ENCODE measurements around the gene RHEB. TPM values are rescaled to one million over a fixed set of nuclear protein-coding genes. Genes with fewer than 3 reads are reported as not detected.

RHEB gene
- total RNA-seq, result 10 to 100 TPM; 53.4 to 69.7 TPM
- long read RNA-seq, transcript RHEB-201 (8 exons, 2,075 nt), result major isoform, 92 of 101 reads
- long read RNA-seq, partial matches to known transcripts, result 1 of 101 reads
- long read RNA-seq, other reads (novel, unspliced or antisense), result 7 of 101 reads

- peak; percentile 86 for ATAC-seq
- DNase-seq, result peak; percentile 99
- intact Hi-C loops (cut with DNase I, micrococcal nuclease), result loop anchor here in 1 of 2 donors (10.0 kb wide), 1 partner anchor 55 kb away; no protein-coding TSS in a partner anchor
Observed at GRCh38 chr7:151519765-151520418, at the start of gene RHEB. Gene RHEB (minus strand): TSS chr7:151519895. CDS start chr7:151519511, 384 bp downstream.

GRCh38 chr7:151566897-151567320 lies 47.2 kb upstream of the RHEB start:
- intact Hi-C loops (cut with DNase I, micrococcal nuclease), result no loop called here
- ATAC-seq (no peak), DNase-seq (no peak)

GRCh38 chr7:151565541-151565940 lies 45.8 kb upstream of the RHEB start:
- ATAC-seq (no peak), DNase-seq (no peak)
- intact Hi-C loops (cut with DNase I, micrococcal nuclease), result no loop called here

GRCh38 chr7:151560243-151560642 lies 40.5 kb upstream of the RHEB start:
- no peak for ATAC-seq
- intact Hi-C loops (cut with DNase I, micrococcal nuclease), result no loop called here
- no peak for DNase-seq

GRCh38 chr7:151559557-151560183 lies 40.0 kb upstream of the RHEB start:
- intact Hi-C loops (cut with DNase I, micrococcal nuclease), result no loop called here
- DNase-seq, result no peak
- no peak for ATAC-seq

- no peak for ATAC-seq
- intact Hi-C loops (cut with DNase I, micrococcal nuclease), result no loop called here
- no peak for DNase-seq
Observed at GRCh38 chr7:151558575-151558974, 38.9 kb upstream of the RHEB start.

- intact Hi-C loops (cut with DNase I, micrococcal nuclease), result no loop called here
- ATAC-seq (no peak), DNase-seq (no peak)
Observed at GRCh38 chr7:151556592-151556991, 36.9 kb upstream of the RHEB start.

GRCh38 chr7:151553356-151553755 lies 33.7 kb upstream of the RHEB start:
- DNase-seq, result no peak
- intact Hi-C loops (cut with DNase I, micrococcal nuclease), result no loop called here
- ATAC-seq, result peak; percentile 15

- peak; percentile 71 for ATAC-seq
- DNase-seq, result peak; percentile 11 to 37
- intact Hi-C loops (cut with DNase I, micrococcal nuclease), result no loop called here
Observed at GRCh38 chr7:151552352-151553028, 32.8 kb upstream of the RHEB start.

GRCh38 chr7:151551820-151552219 lies 32.1 kb upstream of the RHEB start:
- intact Hi-C loops (cut with DNase I, micrococcal nuclease), result no loop called here
- DNase-seq (no peak), ATAC-seq (no peak)

- ATAC-seq (no peak), DNase-seq (peak in 1 of 2 donors; percentile 15)
- intact Hi-C loops (cut with DNase I, micrococcal nuclease), result no loop called here
Observed at GRCh38 chr7:151550656-151551286, 31.1 kb upstream of the RHEB start.

GRCh38 chr7:151549644-151550043 lies 29.9 kb upstream of the RHEB start:
- no peak for ATAC-seq
- intact Hi-C loops (cut with DNase I, micrococcal nuclease), result no loop called here
- no peak for DNase-seq

- ATAC-seq, result no peak
- intact Hi-C loops (cut with DNase I, micrococcal nuclease), result no loop called here
- DNase-seq, result no peak
Observed at GRCh38 chr7:151549083-151549482, 29.4 kb upstream of the RHEB start.

GRCh38 chr7:151544183-151544582 lies 24.5 kb upstream of the RHEB start:
- no peak for ATAC-seq
- DNase-seq, result no peak
- intact Hi-C loops (cut with DNase I, micrococcal nuclease), result no loop called here

- no peak for DNase-seq
- ATAC-seq, result no peak
- intact Hi-C loops (cut with DNase I, micrococcal nuclease), result no loop called here
Observed at GRCh38 chr7:151542606-151543130, 23.0 kb upstream of the RHEB start.

- intact Hi-C loops (cut with DNase I, micrococcal nuclease), result no loop called here
- DNase-seq, result no peak
- ATAC-seq, result no peak
Observed at GRCh38 chr7:151541709-151542499, 22.2 kb upstream of the RHEB start.

- ATAC-seq (no peak), DNase-seq (no peak)
- intact Hi-C loops (cut with DNase I, micrococcal nuclease), result no loop called here
Observed at GRCh38 chr7:151540146-151540545, 20.5 kb upstream of the RHEB start.

- intact Hi-C loops (cut with DNase I, micrococcal nuclease), result no loop called here
- DNase-seq (no peak), ATAC-seq (peak; percentile 34)
Observed at GRCh38 chr7:151539088-151539671, 19.5 kb upstream of the RHEB start.

All from left colon (tissue), 2 donors.